Sigmoid colon (tissue), 7 donors: ENCODE results near the gene POU2AF1. TPM values are rescaled to one million over a fixed set of nuclear protein-coding genes. Genes with fewer than 3 reads are reported as not detected.

Experiments used
- DNase-seq: peaks from one replicate; pipeline ENCODE4 v3.0.0-alpha.2; 2019
- H3K27ac ChIP-seq, 4 donors: fragments of 200-600 bp; sonication (generic); one replicate each; pipeline ENCODE4 v1.5.1; 2016 to 2019; ENCODE audit warnings: mild to moderate bottlenecking in 1 of 4
- H3K27me3 ChIP-seq, 3 donors: fragments of 200-600 bp; sonication (generic); one replicate each; pipeline ENCODE4 v1.5.1; 2019; ENCODE audit warnings: mild to moderate bottlenecking in 1 of 3
- H3K36me3 ChIP-seq, 4 donors: fragments of 200-600 bp; sonication (generic); one replicate each; pipeline ENCODE4 v1.5.1; 2016 to 2019
- H3K4me1 ChIP-seq, 4 donors: fragments of 200-600 bp; sonication (generic); one replicate each; pipeline ENCODE4 v1.5.1; 2017 to 2019
- H3K4me3 ChIP-seq, 4 donors: fragments of 200-600 bp; sonication (generic); one replicate each; pipeline ENCODE4 v1.5.1; 2017 to 2019; ENCODE audit warnings: mild to moderate bottlenecking in 2 of 4, moderate library complexity in 1 of 4
- H3K9me3 ChIP-seq, 4 donors: fragments of 200-600 bp in 3 of 4; sonication (generic) in 3 of 4; one replicate each; pipeline versions ENCODE4 v1.5.1 to v1.6.1; 2013 to 2019
- CTCF ChIP-seq, 4 experiments: fragments of 450-650 bp in 3 of 4; fragments of 200-600 bp in 1 of 4; IDR thresholded peaks; one replicate each; pipeline ENCODE4 v1.5.1; 2016 to 2019; ENCODE audit warnings: antibody characterized with exemption in 4 of 4, mild to moderate bottlenecking in 3 of 4, moderate library complexity in 2 of 4
- EP300 ChIP-seq, 4 donors: sonication (generic); formaldehyde crosslinking; IDR thresholded peaks; one replicate each; pipeline ENCODE4 v1.6.1; 2017; ENCODE audit warnings: antibody characterized with exemption in 4 of 4
- POLR2A ChIP-seq, 2 donors: fragments of 450-650 bp; IDR thresholded peaks; one replicate each; pipeline ENCODE4 v1.6.1; 2016; ENCODE audit warnings: antibody characterized with exemption in 2 of 2, mild to moderate bottlenecking in 2 of 2, moderate library complexity in 2 of 2
- POLR2AphosphoS5 ChIP-seq, 4 donors: sonication (generic); formaldehyde crosslinking; IDR thresholded peaks; one replicate each; pipeline ENCODE4 v1.6.1; 2017; ENCODE audit warnings: antibody characterized with exemption in 4 of 4
- WGBS, 2 donors: extraction: QIAGEN DNeasy Blood & Tissue Kit; methylation state at CpG; one replicate each; pipeline ENCODE4 v1.1.7; 2013; 5-methylcytosine and 5-hydroxymethylcytosine counted together
- intact Hi-C: fragments of 100-400 bp; cut with DNase I; formaldehyde crosslinking; loops from one replicate; pipeline ENCODE4 v1.15.1; 2023
- polyA plus RNA-seq, 3 donors: library from polyadenylated mRNA; stranded (reverse); fragments of 200-250 nt; gene quantifications; one replicate each; pipeline ENCODE4 v1.2.3, GENCODE V29; 2013
- total RNA-seq, 4 donors: library from RNA; depleted of rRNA; stranded (reverse); fragments of >200 nt; gene quantifications; one replicate each; pipeline ENCODE4 v1.1.0, GENCODE V29; 2016
- donor health status: healthy with polysubstance abuse.
- donor health status: Bipolar disorder and iron deficiency.
- donor health status: healthy.

Gene POU2AF1
- total and polyA plus RNA-seq, 7 donors, result 0.16 to 27.0 (median 1.1) TPM; not detected in 3

DNA sequence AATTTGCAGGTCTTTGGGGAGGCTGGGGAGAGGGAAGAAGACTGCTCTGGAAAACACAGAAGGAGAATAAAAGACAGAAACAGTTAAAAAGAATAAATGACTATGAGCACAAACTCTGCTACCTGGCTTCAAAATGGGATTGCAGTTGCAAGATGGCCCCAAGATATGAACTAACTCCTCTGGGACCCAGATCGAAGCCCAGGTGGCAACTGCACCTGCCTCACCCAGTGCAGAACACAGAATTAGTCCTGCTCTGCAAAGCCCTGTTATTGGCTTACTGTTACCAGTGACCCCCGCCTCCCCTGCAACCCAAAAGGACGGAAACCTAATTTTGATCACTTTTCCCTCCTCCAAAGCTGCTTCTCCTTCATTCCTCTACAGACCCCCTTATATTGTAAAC, 35.9 kb upstream of the POU2AF1 start:
- Histone ChIP-seq H3K27ac (no peak overlapping the region), H3K4me1 (peaks cover 0 to 35% (median 34%) of the 10 kb centered on the region in 4 donors), H3K27me3 (no peaks in the 10 kb centered on the region), H3K4me3 (no peak overlapping the region), H3K36me3 (no peaks in the 10 kb centered on the region), H3K9me3 (no peaks in the 10 kb centered on the region)
- intact Hi-C loops, result loop anchor here (5.0 kb wide), 2 partner anchors 68 to 83 kb away; no protein-coding TSS in a partner anchor
- no peak for DNase-seq
- TF ChIP-seq CTCF (IDR thresholded peaks at IDR 0.05), result no peak
- no peak for TF ChIP-seq POLR2A (IDR thresholded peaks at IDR 0.05)
- no peak for TF ChIP-seq EP300 (IDR thresholded peaks at IDR 0.05)
- no peak for TF ChIP-seq POLR2AphosphoS5 (IDR thresholded peaks at IDR 0.05)
- 78 to 86% methylated on average over 3 of the region's 3 CpGs for WGBS, 2 donors

- no peak overlapping the region for H3K27ac ChIP-seq
Observed at GRCh38 chr11:111414267-111414931, 35.3 kb upstream of the POU2AF1 start.

GRCh38 chr11:111413849-111414248, 34.8 kb upstream of the POU2AF1 start:
- no peak for DNase-seq
- Histone ChIP-seq H3K4me1 (peaks cover 0 to 24% (median 23%) of the 10 kb centered on the region in 4 donors), H3K9me3 (no peaks in the 10 kb centered on the region), H3K27ac (no peak overlapping the region), H3K27me3 (no peaks in the 10 kb centered on the region), H3K36me3 (no peaks in the 10 kb centered on the region), H3K4me3 (no peak overlapping the region)
- WGBS, 2 donors, result 85 to 89% methylated on average over 7 of the region's 7 CpGs
- TF ChIP-seq POLR2A (IDR thresholded peaks at IDR 0.05) (no peak), CTCF (IDR thresholded peaks at IDR 0.05) (no peak), POLR2AphosphoS5 (IDR thresholded peaks at IDR 0.05) (no peak), EP300 (IDR thresholded peaks at IDR 0.05) (no peak)
- intact Hi-C loops, result no loop called here

More at GRCh38 chr11:111414267-111414931, 35.3 kb upstream of the POU2AF1 start:
- no peaks in the 10 kb centered on the region for H3K9me3 ChIP-seq
- TF ChIP-seq POLR2AphosphoS5 (IDR thresholded peaks at IDR 0.05) (no peak), CTCF (IDR thresholded peaks at IDR 0.05) (no peak), EP300 (IDR thresholded peaks at IDR 0.05) (no peak), POLR2A (IDR thresholded peaks at IDR 0.05) (no peak)
- DNase-seq, result no peak
- intact Hi-C loops, result no loop called here
- H3K36me3 ChIP-seq, result no peaks in the 10 kb centered on the region
- WGBS, 2 donors, result 61 to 76% methylated on average over 9 of the region's 9 CpGs
- peaks cover 0 to 29% (median 28%) of the 10 kb centered on the region in 4 donors for H3K4me1 ChIP-seq
- H3K27me3 ChIP-seq, result no peaks in the 10 kb centered on the region
- no peak overlapping the region for H3K4me3 ChIP-seq

- H3K36me3 ChIP-seq, result no peaks in the 10 kb centered on the region
- H3K4me1 ChIP-seq, result peaks cover 0 to 9% (median 8%) of the 10 kb centered on the region in 4 donors
- no peak overlapping the region for H3K4me3 ChIP-seq
- intact Hi-C loops, result no loop called here
- TF ChIP-seq POLR2AphosphoS5 (IDR thresholded peaks at IDR 0.05) (no peak), EP300 (IDR thresholded peaks at IDR 0.05) (no peak)
- H3K27me3 ChIP-seq, result no peaks in the 10 kb centered on the region
- DNase-seq, result no peak
- WGBS, 2 donors, result 84 to 89% methylated on average over 3 of the region's 3 CpGs
- no peaks in the 10 kb centered on the region for H3K9me3 ChIP-seq
- H3K27ac ChIP-seq, result no peak overlapping the region
Observed at GRCh38 chr11:111412293-111412692, 33.2 kb upstream of the POU2AF1 start.

DNA sequence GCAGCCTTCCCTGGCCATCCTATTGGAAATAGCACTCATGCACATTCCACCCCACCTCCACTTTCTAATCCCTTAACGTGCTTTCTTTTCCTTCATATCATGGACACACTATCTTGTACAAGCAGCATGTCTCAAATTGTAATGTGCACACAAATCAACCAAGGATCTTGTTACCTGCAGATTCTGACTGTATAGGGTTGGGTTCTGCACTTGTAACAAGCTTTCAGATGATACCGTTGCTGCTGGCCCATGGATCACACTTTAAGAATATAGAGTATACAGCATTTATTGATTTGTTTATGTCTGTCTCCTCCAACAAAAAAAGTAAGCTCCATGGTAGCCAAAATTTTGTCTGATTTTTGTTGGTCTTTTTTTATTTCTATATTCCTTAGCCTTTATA, 32.4 kb upstream of the POU2AF1 start:
- no peaks in the 10 kb centered on the region for H3K27me3 ChIP-seq
- TF ChIP-seq CTCF (IDR thresholded peaks at IDR 0.05) (no peak), POLR2A (IDR thresholded peaks at IDR 0.05) (no peak), POLR2AphosphoS5 (IDR thresholded peaks at IDR 0.05) (no peak), EP300 (IDR thresholded peaks at IDR 0.05) (no peak)
- 47 to 50% methylated on average over 2 of the region's 2 CpGs for WGBS, 2 donors
- H3K27ac ChIP-seq, result no peak overlapping the region
- peaks cover 0 to 1% (median under 1%) of the 10 kb centered on the region in 4 donors for H3K4me1 ChIP-seq
- no peaks in the 10 kb centered on the region for H3K9me3 ChIP-seq
- no peak for DNase-seq
- H3K36me3 ChIP-seq, result no peaks in the 10 kb centered on the region
- no peak overlapping the region for H3K4me3 ChIP-seq
- intact Hi-C loops, result no loop called here
